GM19240 (cell line): ENCODE measurements around the gene FGF19.
"Not testable (repeated sequence)": the region's sequence is repeated elsewhere in the genome, so short reads cannot be mapped to it uniquely, and the experiment has no call there.

Experiments used
- DNase-seq: peaks from one replicate; pipeline ENCODE4 v3.0.0; 2011; ENCODE audit warnings: low spot score; ENCODE audit not compliant: insufficient read length

FGF19 gene

GRCh38 chr11:69696749-69697468 lies 6.9 kb downstream of the FGF19 start:
- DNase-seq, result no peak

DNA sequence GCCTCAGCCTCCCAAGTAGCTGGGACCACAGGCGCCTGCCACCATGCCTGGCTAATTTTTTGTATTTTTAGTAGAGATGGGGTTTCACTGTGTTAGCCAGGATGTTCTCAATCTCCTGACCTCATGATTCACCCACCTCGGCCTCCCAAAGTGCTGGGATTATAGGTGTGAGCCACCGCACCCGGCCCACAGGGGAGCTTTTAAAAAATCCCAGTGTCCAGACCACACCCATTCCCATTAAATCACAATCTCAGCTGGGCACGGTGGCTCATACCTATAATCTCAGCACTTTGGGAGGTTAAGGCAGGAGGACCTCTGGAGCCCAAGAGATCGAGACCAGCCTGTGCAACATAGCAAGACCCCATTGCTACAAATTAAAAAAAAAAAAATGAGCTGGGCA lies 7.8 kb downstream of the FGF19 start:
- DNase-seq, result not testable (repeated sequence)

- no peak for DNase-seq
Observed at GRCh38 chr11:69695581-69695980, 8.2 kb downstream of the FGF19 start.

GRCh38 chr11:69694781-69695180 lies 9.0 kb downstream of the FGF19 start:
- DNase-seq, result no peak

GRCh38 chr11:69692422-69692821 lies 11.4 kb downstream of the FGF19 start:
- DNase-seq, result no peak

DNA sequence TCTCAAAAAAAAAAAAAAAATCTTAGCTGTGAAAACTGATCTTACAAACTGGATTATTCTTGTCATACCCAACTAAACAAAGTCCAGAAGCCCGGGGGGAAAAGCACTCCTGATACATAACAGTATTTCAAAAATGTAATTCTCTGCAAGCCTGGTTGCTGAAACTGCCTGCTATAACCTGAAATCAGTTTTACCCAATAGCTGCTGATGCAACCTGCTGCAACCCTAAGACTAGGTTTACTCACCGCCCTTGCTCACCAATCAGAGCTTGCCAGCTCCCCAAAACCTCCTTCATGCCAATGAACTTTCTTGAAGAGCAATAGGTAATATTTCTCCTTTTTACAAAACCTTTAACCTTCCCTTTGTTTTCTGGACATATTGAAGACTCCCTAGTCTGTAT lies 12.4 kb downstream of the FGF19 start:
- no peak for DNase-seq

DNA sequence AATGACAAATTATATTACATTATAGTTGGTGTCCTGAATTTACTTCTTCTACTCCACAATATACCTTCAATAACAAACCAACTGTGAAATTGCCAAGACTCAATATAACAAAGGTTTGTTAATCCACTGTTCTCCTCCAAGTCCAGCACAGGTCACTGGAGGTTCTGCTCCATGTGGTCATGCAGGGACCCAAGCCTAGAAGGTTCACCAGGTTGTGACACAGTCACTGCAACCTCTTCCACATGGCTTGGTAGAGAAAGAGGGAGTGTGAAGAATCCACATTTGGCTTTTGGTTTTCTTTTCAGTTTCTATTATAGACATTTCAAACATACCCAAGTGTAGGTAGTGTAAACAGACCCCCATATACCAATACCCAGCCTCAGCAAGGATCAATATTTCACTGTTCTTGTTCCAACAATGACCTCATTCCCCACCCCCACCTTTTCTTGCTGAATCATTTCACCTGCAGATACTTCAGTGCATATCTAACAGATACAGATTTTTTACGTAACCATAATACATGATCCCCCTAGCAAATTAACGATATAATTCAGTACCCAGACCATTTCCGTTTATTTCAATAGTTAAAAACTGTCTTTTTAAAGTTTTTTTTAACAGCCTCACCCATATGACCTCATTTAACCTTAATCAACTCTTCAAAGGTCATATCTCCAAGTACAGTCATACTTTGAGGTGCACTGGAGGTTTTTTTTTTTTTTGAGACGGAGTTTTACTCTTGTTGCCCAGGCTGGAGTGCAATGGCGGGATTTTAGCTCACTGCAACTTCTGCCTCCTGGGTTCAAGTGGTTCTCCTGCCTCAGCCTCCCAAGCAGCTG lies 14.1 kb downstream of the FGF19 start:
- no peak for DNase-seq

DNA sequence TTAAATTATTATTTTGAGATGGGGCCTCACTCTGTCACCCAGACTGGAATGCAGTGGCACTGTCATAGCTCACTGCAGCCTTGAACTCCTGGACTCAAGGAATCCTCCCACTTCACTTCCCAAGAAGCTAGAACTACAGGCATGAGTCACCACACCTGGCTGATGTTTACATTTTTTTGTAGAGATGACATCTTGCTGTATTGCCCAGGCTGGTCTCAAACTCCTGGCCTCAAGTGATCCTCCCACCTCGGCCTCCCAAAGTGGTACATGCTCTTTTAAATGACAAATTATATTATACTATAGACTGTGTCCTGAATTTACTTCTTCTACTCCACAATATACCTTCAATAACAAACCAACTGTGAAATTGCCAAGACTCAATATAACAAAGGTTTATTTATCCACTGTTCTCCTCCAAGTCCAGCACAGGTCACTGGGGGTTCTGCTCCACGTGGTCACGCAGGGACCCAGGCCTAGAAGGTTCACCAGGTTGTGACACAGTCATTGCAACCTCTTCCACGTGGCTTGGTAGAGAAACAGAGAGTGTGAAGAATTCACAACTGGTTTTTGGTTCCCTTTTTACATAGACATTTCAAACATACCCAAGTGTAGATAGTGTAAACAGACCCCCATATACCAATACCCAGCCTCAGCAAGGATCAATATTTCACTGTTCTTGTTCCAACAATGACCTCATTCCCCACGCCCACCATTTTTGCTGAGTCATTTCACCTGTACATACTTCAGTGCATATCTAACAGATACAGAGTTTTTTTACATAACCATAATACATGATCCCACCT lies 15.7 kb downstream of the FGF19 start:
- not testable (repeated sequence) for DNase-seq

- DNase-seq, result no peak
Observed at GRCh38 chr11:69686856-69687255, 17.0 kb downstream of the FGF19 start.

DNA sequence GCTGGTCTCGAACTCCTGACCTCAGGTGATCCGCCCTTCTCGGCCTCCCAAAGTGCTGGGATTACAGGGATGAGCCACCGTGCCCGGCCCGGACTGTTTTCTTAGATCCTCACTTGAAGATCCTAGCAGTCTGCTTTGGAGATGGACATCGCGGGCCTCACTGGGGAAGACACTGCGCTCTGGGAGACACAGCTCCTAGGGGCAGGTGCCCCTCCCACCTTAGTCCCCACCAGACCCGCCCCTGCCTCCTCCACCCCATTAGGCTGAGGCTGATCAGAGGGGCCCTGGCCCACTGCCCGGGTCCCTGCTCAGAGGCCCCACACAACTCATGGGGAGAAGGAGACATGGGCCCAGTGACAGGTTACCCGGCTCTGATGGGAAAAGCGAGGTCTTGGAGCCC lies 17.4 kb downstream of the FGF19 start:
- DNase-seq, result no peak

DNA sequence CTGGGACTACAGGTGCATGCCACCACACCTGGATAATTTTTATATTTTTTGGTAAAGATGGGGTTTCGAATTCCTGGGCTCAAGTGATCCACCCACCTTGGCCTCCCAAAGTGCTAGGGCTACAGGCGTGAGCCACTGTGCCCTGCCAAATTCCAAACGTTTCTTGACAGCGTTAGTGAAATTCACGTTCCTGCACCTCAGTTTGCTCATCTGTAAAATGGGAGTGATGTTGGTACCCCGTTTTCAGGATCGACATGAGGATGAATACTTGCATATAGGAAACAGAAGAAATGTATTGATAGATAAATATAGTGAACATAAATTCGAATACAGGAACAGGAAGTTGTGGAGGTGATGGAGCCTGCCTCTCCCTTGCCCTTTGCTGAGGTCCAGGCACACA lies 18.5 kb downstream of the FGF19 start:
- DNase-seq, result no peak

GRCh38 chr11:69684651-69685050 lies 19.2 kb downstream of the FGF19 start:
- DNase-seq, result no peak

DNA sequence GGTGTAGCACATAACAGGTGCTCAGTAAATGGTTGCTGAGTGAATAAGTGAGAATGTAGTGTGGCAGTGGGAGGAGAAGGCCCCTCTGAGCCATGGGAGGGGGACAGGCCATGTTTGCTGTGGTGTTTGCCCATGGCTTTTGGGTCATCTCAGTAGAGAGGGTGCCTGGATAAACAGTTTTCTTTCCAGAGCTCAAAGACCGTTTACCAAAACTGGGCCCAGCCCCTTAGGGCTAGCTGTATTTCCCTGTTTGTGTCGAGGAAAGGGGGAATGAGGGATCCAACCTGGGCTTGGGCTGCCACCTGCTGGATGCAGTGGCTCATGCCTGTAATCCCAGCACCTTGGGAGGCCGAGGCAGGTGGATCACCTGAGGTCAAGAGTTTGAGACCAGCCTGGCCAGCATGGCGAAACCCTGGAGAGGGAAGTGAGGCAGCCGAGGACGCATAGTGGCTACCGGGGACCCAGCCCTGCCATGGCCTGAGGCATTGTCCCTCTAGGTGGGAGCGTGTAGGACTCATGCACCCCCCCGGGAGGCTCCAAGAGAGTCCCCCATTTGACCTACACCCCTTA lies 20.0 kb downstream of the FGF19 start:
- no peak for DNase-seq

DNA sequence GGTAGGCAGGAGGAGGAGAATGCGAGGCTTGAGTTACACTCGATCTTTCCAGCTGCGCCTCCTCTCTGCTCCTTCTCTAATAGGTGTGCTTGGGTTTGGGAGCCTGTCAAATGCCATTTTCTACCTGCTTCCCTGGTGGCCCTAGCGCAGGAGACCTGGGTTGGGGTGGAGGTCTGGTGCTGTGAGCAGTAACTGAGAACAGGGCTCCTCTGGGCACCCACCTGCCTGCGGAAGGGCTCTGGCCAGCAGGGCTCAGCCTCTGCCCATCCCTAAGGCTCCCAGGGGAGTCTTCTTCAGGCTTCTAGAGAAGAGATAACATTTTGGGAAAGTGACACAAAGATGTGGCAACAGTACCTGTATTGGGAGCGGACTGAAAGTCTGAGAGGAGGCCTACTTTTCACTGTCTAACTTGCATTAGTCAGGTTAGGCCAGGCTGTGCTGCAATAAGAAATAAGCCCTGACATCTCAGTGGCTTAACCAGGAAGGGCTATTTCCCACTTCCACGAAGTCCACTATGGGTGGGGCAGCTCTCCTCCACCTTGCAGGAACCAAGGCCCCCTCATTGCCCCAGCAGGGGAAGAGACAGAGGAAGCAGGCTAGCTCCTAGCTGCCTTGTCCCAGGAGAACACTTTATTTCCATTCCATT lies 21.0 kb downstream of the FGF19 start:
- DNase-seq, result no peak

DNA sequence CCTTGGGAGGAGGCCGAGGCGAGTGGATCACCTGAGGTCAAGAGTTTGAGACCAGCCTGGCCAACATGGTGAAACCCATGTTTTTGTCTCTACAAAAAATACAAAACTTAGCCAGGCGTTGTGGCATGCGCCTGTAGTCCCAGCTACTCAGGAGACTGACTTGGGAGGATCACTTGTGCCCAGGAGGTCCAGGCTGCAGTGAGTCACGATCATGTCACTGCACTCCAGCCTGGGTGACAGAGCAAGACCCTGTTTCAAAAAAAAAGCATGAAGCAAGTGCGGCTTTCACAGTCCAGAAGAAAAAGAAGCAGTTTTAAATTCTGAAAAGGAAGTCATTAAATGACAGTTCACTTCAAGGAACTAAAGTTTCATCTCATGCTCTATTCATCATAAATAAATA lies 21.6 kb downstream of the FGF19 start:
- no peak for DNase-seq

DNA sequence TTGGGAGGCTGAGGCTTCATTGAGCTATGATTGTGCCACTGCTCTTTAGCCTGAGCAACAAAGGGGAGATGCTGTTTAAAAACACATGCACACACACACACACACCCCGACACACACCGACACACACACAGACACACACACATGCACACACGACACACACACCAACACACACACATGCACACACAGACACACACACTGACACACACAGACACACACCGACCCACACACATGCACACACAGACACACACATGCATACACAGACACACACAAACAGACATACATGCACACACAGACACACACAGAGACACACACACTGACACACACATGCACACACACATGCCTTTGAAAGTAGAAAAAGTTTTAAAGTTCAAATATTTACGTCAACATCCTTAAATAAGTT lies 23.1 kb downstream of the FGF19 start:
- no peak for DNase-seq

- DNase-seq, result no peak
Observed at GRCh38 chr11:69677749-69678148, 26.1 kb downstream of the FGF19 start.

- peak; percentile 95 for DNase-seq
Observed at GRCh38 chr11:69674886-69675714, 28.7 kb downstream of the FGF19 start, which contains the start of gene LTO1. Gene LTO1 (minus strand): TSS chr11:69675353. CDS start chr11:69675239, 114 bp downstream.

GRCh38 chr11:69674267-69674885 lies 29.4 kb downstream of the FGF19 start:
- no peak for DNase-seq
